ENCODE measurements around the gene C17orf50. TPM values are rescaled to one million over a fixed set of nuclear protein-coding genes. Genes with fewer than 3 reads are reported as not detected.

C17orf50 gene
- not detected in 2 replicates for total RNA-seq (2014; rRNA removed; shearing (Covaris generic))

GRCh38 chr17:35760587-35760986 is at the start of gene C17orf50:
C17orf50 (plus strand) TSS chr17:35760887; CDS start chr17:35760942, 55 bp downstream.
- DNase-seq (ENCODE audit: low read depth), result no peak

GRCh38 chr17:35710950-35711349 is 49.7 kb upstream of the C17orf50 start:
- DNase-seq (ENCODE audit: low read depth), result no peak

- DNase-seq (ENCODE audit: low read depth), result peak; percentile 77
Measured at GRCh38 chr17:35713069-35713728, 47.5 kb upstream of the C17orf50 start.

- no peak for DNase-seq (ENCODE audit: low read depth)
Measured at GRCh38 chr17:35714988-35715387, 45.7 kb upstream of the C17orf50 start.

- no peak for DNase-seq (ENCODE audit: low read depth)
Measured at GRCh38 chr17:35715416-35715815, 45.3 kb upstream of the C17orf50 start.

- no peak for DNase-seq (ENCODE audit: low read depth)
Measured at GRCh38 chr17:35716173-35716572, 44.5 kb upstream of the C17orf50 start.

GRCh38 chr17:35716897-35717465 is 43.7 kb upstream of the C17orf50 start:
- no peak for DNase-seq (ENCODE audit: low read depth)

- DNase-seq (ENCODE audit: low read depth), result no peak
Measured at GRCh38 chr17:35717475-35717874, 43.2 kb upstream of the C17orf50 start.

- DNase-seq (ENCODE audit: low read depth), result no peak
Measured at GRCh38 chr17:35723735-35724134, 37.0 kb upstream of the C17orf50 start.

- DNase-seq (ENCODE audit: low read depth), result no peak
Measured at GRCh38 chr17:35725058-35725457, 35.6 kb upstream of the C17orf50 start.

GRCh38 chr17:35725802-35726126 is 34.9 kb upstream of the C17orf50 start:
- DNase-seq (ENCODE audit: low read depth), result no peak

GRCh38 chr17:35726127-35726952 is 34.3 kb upstream of the C17orf50 start:
- peak; percentile 78 for DNase-seq (ENCODE audit: low read depth)

GRCh38 chr17:35726953-35727460 is 33.7 kb upstream of the C17orf50 start:
- no peak for DNase-seq (ENCODE audit: low read depth)

- no peak for DNase-seq (ENCODE audit: low read depth)
Measured at GRCh38 chr17:35727635-35728034, 33.1 kb upstream of the C17orf50 start.

GRCh38 chr17:35728551-35728950 is 32.1 kb upstream of the C17orf50 start:
- DNase-seq (ENCODE audit: low read depth), result no peak

GRCh38 chr17:35729405-35729833 is 31.3 kb upstream of the C17orf50 start:
- no peak for DNase-seq (ENCODE audit: low read depth)

GRCh38 chr17:35730400-35731005 is 30.2 kb upstream of the C17orf50 start:
- DNase-seq (ENCODE audit: low read depth), result no peak

- peak; percentile 34 for DNase-seq (ENCODE audit: low read depth)
Measured at GRCh38 chr17:35731239-35731916, 29.3 kb upstream of the C17orf50 start, which contains the start of gene RASL10B. RASL10B (plus strand) TSS chr17:35731639; CDS start chr17:35735185, 3,546 bp downstream.

GRCh38 chr17:35731917-35732805 is 28.5 kb upstream of the C17orf50 start:
- DNase-seq (ENCODE audit: low read depth), result no peak

- no peak for DNase-seq (ENCODE audit: low read depth)
Measured at GRCh38 chr17:35732806-35733136, 27.9 kb upstream of the C17orf50 start.

GRCh38 chr17:35733366-35733765 is 27.3 kb upstream of the C17orf50 start:
- DNase-seq (ENCODE audit: low read depth), result peak; percentile 44

All from M059J (cell line).